Smooth muscle cell (in vitro differentiated cells): ENCODE data around the gene ZFP91. TPM values are rescaled to one million over a fixed set of nuclear protein-coding genes. Genes with fewer than 3 reads are reported as not detected.
"Not testable (repeated sequence)": the region's sequence is repeated elsewhere in the genome, so short reads cannot be mapped to it uniquely, and the experiment has no call there.

Experiments
- DNase-seq: peaks from one replicate; lab custom pipeline; 2025; ENCODE audit not compliant: unreplicated experiment; lab: John Stamatoyannopoulos, UW
- H2AFZ ChIP-seq: fragments of 200-600 bp; sonication (generic); 2 replicates; pipeline ENCODE4 v1.6.0; 2016; ENCODE audit warnings: antibody characterized with exemption, low read depth, mild to moderate bottlenecking
- H3F3A ChIP-seq: fragments of 200-600 bp; sonication (generic); 2 replicates; pipeline ENCODE4 v1.6.0; 2017; ENCODE audit warnings: antibody characterized with exemption, low read depth
- H3K27ac ChIP-seq: fragments of 200-600 bp; sonication (generic); 2 replicates; pipeline ENCODE4 v1.5.1; 2016; ENCODE audit warnings: low read depth, mild to moderate bottlenecking
- H3K27me3 ChIP-seq: fragments of 200-600 bp; sonication (generic); 2 replicates; pipeline ENCODE4 v1.6.1; 2016; ENCODE audit warnings: low read depth, mild to moderate bottlenecking
- H3K36me3 ChIP-seq: fragments of 200-600 bp; sonication (generic); 2 replicates; pipeline ENCODE4 v1.5.1; 2016; ENCODE audit warnings: low read depth
- H3K4me1 ChIP-seq: fragments of 200-600 bp; sonication (generic); 2 replicates; pipeline ENCODE4 v1.5.1; 2016; ENCODE audit warnings: low read depth
- H3K4me2 ChIP-seq: fragments of 200-600 bp; sonication (generic); 2 replicates; pipeline ENCODE4 v1.6.0; 2016; ENCODE audit warnings: mild to moderate bottlenecking
- H3K4me3 ChIP-seq: fragments of 200-600 bp; sonication (generic); 2 replicates; pipeline ENCODE4 v1.5.1; 2016; ENCODE audit warnings: mild to moderate bottlenecking
- H3K79me2 ChIP-seq: fragments of 200-600 bp; sonication (generic); 2 replicates; pipeline ENCODE4 v1.6.0; 2016; ENCODE audit warnings: low read depth, mild to moderate bottlenecking
- H3K9ac ChIP-seq: fragments of 200-600 bp; sonication (generic); 2 replicates; pipeline ENCODE4 v1.6.0; 2016; ENCODE audit warnings: low read depth
- H3K9me3 ChIP-seq: fragments of 200-600 bp; sonication (generic); replicated peaks from 2 replicates; pipeline ENCODE4 v1.5.1; 2016; ENCODE audit warnings: low read depth
- H4K20me1 ChIP-seq: fragments of 200-600 bp; sonication (generic); 2 replicates; pipeline ENCODE4 v1.6.0; 2016; ENCODE audit warnings: low read depth
- CTCF ChIP-seq: fragments of 200-600 bp; sonication (generic); IDR thresholded peaks from 2 replicates; pipeline ENCODE4 v1.5.1; 2017; ENCODE audit warnings: borderline replicate concordance, mild to moderate bottlenecking, antibody characterized with exemption; ENCODE audit not compliant: insufficient read depth, poor library complexity, severe bottlenecking
- WGBS: methylation state at CpG from one replicate; pipeline ENCODE4 v1.1.7; 2016; ENCODE audit warnings: low lambda C conversion rate; 5-methylcytosine and 5-hydroxymethylcytosine counted together
- polyA plus RNA-seq: library from polyadenylated mRNA; unstranded; fragments of >200 nt; fragmentation: Nextera tagmentation; extraction: Ambion mirVana; gene quantifications from 2 replicates; pipeline ENCODE4 v1.2.1, GENCODE V29; 2016
- total RNA-seq: library from RNA; depleted of rRNA; stranded (reverse); fragments of >200 nt; gene quantifications from 2 replicates; pipeline ENCODE4 v1.2.3, GENCODE V29; 2014

ZFP91 gene
- total and polyA plus RNA-seq, 2 experiments from 2014 or later: 14.5 to 47.4 TPM

- H4K20me1 ChIP-seq: no peaks in the 10 kb centered on the region
- no peaks in the 10 kb centered on the region for H3F3A ChIP-seq
- no peaks in the 10 kb centered on the region for H3K79me2 ChIP-seq
- no peak overlapping the region for H3K9ac ChIP-seq
- no peak overlapping the region for H3K4me3 ChIP-seq
- DNase-seq: no peak
- H3K9me3 ChIP-seq: no peaks in the 10 kb centered on the region
- no peaks in the 10 kb centered on the region for H3K27me3 ChIP-seq
- WGBS: 94% methylated on average over 2 of the region's 2 CpGs
- TF ChIP-seq CTCF: no peak
- H2AFZ ChIP-seq: no peak overlapping the region
- H3K36me3 ChIP-seq: no peaks in the 10 kb centered on the region
- no peak overlapping the region for H3K4me2 ChIP-seq
- no peaks in the 10 kb centered on the region for H3K4me1 ChIP-seq
- H3K27ac ChIP-seq: no peak overlapping the region
Observed at GRCh38 chr11:58561394-58562098, 17.3 kb upstream of the ZFP91 start.

DNA sequence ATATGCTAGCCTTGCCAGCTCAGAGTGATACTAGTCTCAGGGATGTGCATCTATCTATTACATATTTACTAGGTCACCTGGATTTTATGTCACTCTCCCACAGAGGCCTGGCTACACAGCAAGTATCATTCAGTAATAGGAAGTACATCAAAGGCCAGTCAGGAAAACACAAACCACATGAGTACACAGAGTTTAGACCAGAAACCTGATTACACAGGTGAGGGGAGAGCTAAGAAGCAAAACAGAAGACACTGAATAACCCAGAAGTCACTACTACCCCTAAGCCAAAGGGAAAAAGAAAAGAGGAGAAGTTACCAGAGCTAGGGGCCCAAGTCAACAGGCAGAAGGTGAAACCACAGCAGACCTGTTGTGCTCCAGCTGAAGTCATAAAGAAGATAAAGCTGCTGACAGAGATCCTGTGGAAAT, 16.5 kb upstream of the ZFP91 start:
- no peaks in the 10 kb centered on the region for H3K4me1 ChIP-seq
- H2AFZ ChIP-seq: no peak overlapping the region
- no peaks in the 10 kb centered on the region for H4K20me1 ChIP-seq
- no peak overlapping the region for H3K9ac ChIP-seq
- no peak overlapping the region for H3K27ac ChIP-seq
- H3K9me3 ChIP-seq: no peaks in the 10 kb centered on the region
- H3K4me2 ChIP-seq: no peak overlapping the region
- no peaks in the 10 kb centered on the region for H3K27me3 ChIP-seq
- H3F3A ChIP-seq: no peaks in the 10 kb centered on the region
- no peak for TF ChIP-seq CTCF
- no peak for DNase-seq
- H3K36me3 ChIP-seq: no peaks in the 10 kb centered on the region
- H3K4me3 ChIP-seq: no peak overlapping the region
- no peaks in the 10 kb centered on the region for H3K79me2 ChIP-seq

- Histone ChIP-seq H3K27me3 (no peaks in the 10 kb centered on the region), H3K9ac (no peak overlapping the region), H3K4me2 (no peak overlapping the region), H3K4me3 (no peak overlapping the region), H3K27ac (no peak overlapping the region), H3K79me2 (no peaks in the 10 kb centered on the region), H3K9me3 (no peaks in the 10 kb centered on the region), H3K36me3 (no peaks in the 10 kb centered on the region), H3F3A (no peaks in the 10 kb centered on the region), H2AFZ (no peak overlapping the region), H4K20me1 (no peaks in the 10 kb centered on the region), H3K4me1 (no peaks in the 10 kb centered on the region)
- DNase-seq: no peak
- TF ChIP-seq CTCF: no peak
Observed at GRCh38 chr11:58564231-58564630, 14.6 kb upstream of the ZFP91 start.

- no peaks in the 10 kb centered on the region for H3K36me3 ChIP-seq
- WGBS: 65% methylated on average over 4 of the region's 4 CpGs
- H4K20me1 ChIP-seq: no peaks in the 10 kb centered on the region
- H3K4me3 ChIP-seq: no peak overlapping the region
- no peaks in the 10 kb centered on the region for H3F3A ChIP-seq
- no peaks in the 10 kb centered on the region for H3K4me1 ChIP-seq
- no peak overlapping the region for H3K27ac ChIP-seq
- H3K4me2 ChIP-seq: no peak overlapping the region
- peak; percentile 70 for TF ChIP-seq CTCF
- H2AFZ ChIP-seq: no peak overlapping the region
- no peaks in the 10 kb centered on the region for H3K9me3 ChIP-seq
- H3K79me2 ChIP-seq: no peaks in the 10 kb centered on the region
- no peaks in the 10 kb centered on the region for H3K27me3 ChIP-seq
- H3K9ac ChIP-seq: no peak overlapping the region
- no peak for DNase-seq
Observed at GRCh38 chr11:58567889-58568512, 10.9 kb upstream of the ZFP91 start.

DNA sequence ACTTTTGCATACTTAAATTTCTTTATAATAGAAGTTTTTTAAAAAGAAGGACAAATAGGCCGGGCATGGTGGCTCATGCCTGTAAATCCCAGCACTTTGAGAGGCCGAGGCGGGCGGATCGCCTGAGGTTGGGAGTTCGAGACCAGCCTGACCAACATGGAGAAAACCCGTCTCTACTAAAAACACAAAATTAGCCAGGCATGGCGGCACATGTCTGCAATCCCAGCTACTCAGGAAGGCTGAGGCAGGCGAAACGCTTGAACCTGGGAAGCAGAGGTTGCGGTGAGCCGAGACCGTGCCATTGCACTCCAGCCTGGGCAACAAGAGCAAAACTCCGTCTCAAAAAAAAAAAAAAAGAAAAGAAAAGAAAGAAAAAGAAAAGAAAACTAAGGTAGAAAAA, 6.0 kb upstream of the ZFP91 start:
- H3K4me3 ChIP-seq: peak overlapping the region; percentile 6
- not testable (repeated sequence) for H3K27me3 ChIP-seq

More for the DNA sequence above, 6.0 kb upstream of the ZFP91 start:
- WGBS: 96% methylated on average over 14 of the region's 14 CpGs
- H3K9me3 ChIP-seq, H3K36me3 ChIP-seq, H3K4me1 ChIP-seq, DNase-seq, H2AFZ ChIP-seq, H3K79me2 ChIP-seq, H4K20me1 ChIP-seq: not testable (repeated sequence)
- Histone ChIP-seq H3K4me2 (peak overlapping the region; percentile 78), H3K9ac (peak overlapping the region; percentile 17), H3F3A (peaks cover 16% of the 10 kb centered on the region), H3K27ac (peak overlapping the region; percentile 100)
